Trophoblast cell (in vitro differentiated cells and primary cell): Measurements from ENCODE around the gene GPRC5A.

Experiments
- DNase-seq, 2 donors: peaks; one replicate each; pipeline ENCODE4 v3.0.0-alpha.2; 2016
- H2AFZ ChIP-seq: 2 replicates; pipeline ENCODE4 v1.6.1; 2013; ENCODE audit warnings: low read length, moderate library complexity, mild to moderate bottlenecking; ENCODE audit not compliant: insufficient read depth, poor library complexity
- H2AK5ac ChIP-seq: 2 replicates; pipeline ENCODE4 v1.6.1; 2013; ENCODE audit warnings: mild to moderate bottlenecking, low read length
- H2BK120ac ChIP-seq: 2 replicates; pipeline ENCODE4 v1.6.1; 2013; ENCODE audit warnings: low read length, mild to moderate bottlenecking, moderate library complexity; ENCODE audit not compliant: insufficient read depth, poor library complexity
- H2BK12ac ChIP-seq: 2 replicates; pipeline ENCODE4 v1.6.1; 2013; ENCODE audit warnings: mild to moderate bottlenecking, low read length, moderate library complexity
- H2BK5ac ChIP-seq: 2 replicates; pipeline ENCODE4 v1.6.1; 2013; ENCODE audit warnings: low read length, low read depth, moderate library complexity, mild to moderate bottlenecking; ENCODE audit not compliant: poor library complexity
- H3K14ac ChIP-seq: 2 replicates; pipeline ENCODE4 v1.6.1; 2013; ENCODE audit warnings: mild to moderate bottlenecking, low read length
- H3K18ac ChIP-seq: 2 replicates; pipeline ENCODE4 v1.6.1; 2013; ENCODE audit warnings: mild to moderate bottlenecking, low read length
- H3K23ac ChIP-seq: 2 replicates; pipeline ENCODE4 v1.6.1; 2013; ENCODE audit warnings: low read length
- H3K27ac ChIP-seq: 2 replicates; pipeline ENCODE4 v1.5.1; 2013; ENCODE audit warnings: low read depth, mild to moderate bottlenecking, inconsistent platforms, low read length, moderate library complexity
- H3K27me3 ChIP-seq: 2 replicates; pipeline ENCODE4 v1.6.1; 2013; ENCODE audit warnings: inconsistent platforms, mild to moderate bottlenecking, low read length, moderate library complexity; ENCODE audit not compliant: insufficient read depth
- H3K36me3 ChIP-seq, 2 experiments: 1 replicate in 1 of 2; 2 replicates in 1 of 2; pipeline ENCODE4 v1.6.1; 2013; ENCODE audit warnings: low read length in 2 of 2, mild to moderate bottlenecking in 2 of 2, moderate library complexity in 1 of 2; ENCODE audit not compliant: insufficient read depth in 2 of 2, control insufficient read depth in 1 of 2
- H3K4ac ChIP-seq: 2 replicates; pipeline ENCODE4 v1.6.1; 2013; ENCODE audit warnings: low read depth, mild to moderate bottlenecking, low read length, moderate library complexity
- H3K4me1 ChIP-seq, 2 experiments: 1 replicate in 1 of 2; 2 replicates in 1 of 2; pipeline ENCODE4 v1.6.1; 2013; ENCODE audit warnings: low read length in 2 of 2, mild to moderate bottlenecking in 2 of 2, moderate library complexity in 1 of 2; ENCODE audit not compliant: insufficient read depth in 2 of 2, control insufficient read depth in 1 of 2
- H3K4me2 ChIP-seq: 2 replicates; pipeline ENCODE4 v1.6.1; 2013; ENCODE audit warnings: inconsistent platforms, mild to moderate bottlenecking, low read length, moderate library complexity
- H3K4me3 ChIP-seq: 2 replicates; pipeline ENCODE4 v1.5.1; 2013; ENCODE audit warnings: mild to moderate bottlenecking, low read depth, low read length, inconsistent platforms
- H3K79me1 ChIP-seq: one replicate; pipeline ENCODE4 v1.6.1; 2013; ENCODE audit warnings: low read length
- H3K79me2 ChIP-seq: 2 replicates; pipeline ENCODE4 v1.6.1; 2013; ENCODE audit warnings: low read length, mild to moderate bottlenecking; ENCODE audit not compliant: control insufficient read depth, insufficient read depth, poor library complexity
- H3K9ac ChIP-seq: 2 replicates; pipeline ENCODE4 v1.6.1; 2013; ENCODE audit warnings: mild to moderate bottlenecking, low read length
- H3K9me3 ChIP-seq: 2 replicates; pipeline ENCODE4 v1.6.1; 2013; ENCODE audit warnings: low read depth, mild to moderate bottlenecking, control low read depth, inconsistent platforms, low read length; ENCODE audit not compliant: insufficient read depth
- H4K12ac ChIP-seq: 2 replicates; pipeline ENCODE4 v1.6.1; 2013; ENCODE audit warnings: low read depth, mild to moderate bottlenecking, low read length, moderate library complexity
- H4K8ac ChIP-seq: 2 replicates; pipeline ENCODE4 v1.6.1; 2013; ENCODE audit warnings: low read depth, mild to moderate bottlenecking, low read length, moderate library complexity
- H4K91ac ChIP-seq: one replicate; pipeline ENCODE4 v1.6.1; 2013; ENCODE audit warnings: low read depth, mild to moderate bottlenecking, low read length, moderate library complexity
- WGBS: extraction: QIAGEN DNeasy Blood & Tissue Kit; methylation state at CpG from one replicate; pipeline ENCODE4 v1.1.7; 2013; ENCODE audit warnings: missing lambda C conversion rate; ENCODE audit not compliant: insufficient read length, insufficient coverage; ENCODE audit errors: extremely low coverage; 5-methylcytosine and 5-hydroxymethylcytosine counted together

The GPRC5A gene

DNA sequence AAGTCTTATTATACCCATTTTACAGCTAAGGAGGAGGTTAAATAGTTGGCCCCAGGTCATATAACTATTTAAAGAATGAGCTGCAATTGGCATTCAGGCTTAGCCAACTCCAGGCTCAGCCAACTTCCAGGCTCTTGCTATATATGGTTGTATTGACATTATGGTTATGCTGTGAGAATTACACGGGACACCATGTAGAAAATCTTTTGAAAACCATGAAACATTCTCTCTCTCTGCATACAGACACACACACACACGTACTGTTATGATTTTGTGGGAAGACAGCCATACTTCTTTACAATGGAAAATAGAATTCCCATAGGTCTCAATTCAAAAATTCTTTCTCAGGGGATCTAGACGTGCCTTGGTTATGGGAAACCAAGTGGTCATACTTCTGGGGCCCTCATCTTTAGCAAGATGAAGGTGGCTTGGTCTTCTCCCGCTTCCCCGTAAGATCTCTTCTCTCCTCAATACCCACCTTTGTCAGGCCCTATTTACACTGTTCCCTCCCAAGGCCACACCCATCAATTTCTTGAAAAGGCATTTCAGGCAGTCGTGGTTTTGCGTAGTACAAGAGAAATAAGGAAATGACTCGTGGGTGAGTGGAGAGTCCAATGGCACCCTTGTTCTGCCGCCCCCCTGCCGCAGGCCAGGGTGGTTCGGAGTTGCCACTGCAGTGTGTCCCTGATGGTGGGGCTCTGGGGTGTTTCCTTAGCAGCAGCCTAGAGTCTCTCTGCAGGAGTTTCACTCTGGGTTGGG lies 10.0 kb upstream of the GPRC5A start:
- Histone ChIP-seq H3K4me1 (peaks cover 21 to 23% of the 10 kb centered on the region in 2 experiments), H3K9ac (no peak overlapping the region), H2BK12ac (peak overlapping the region; percentile 6), H2AK5ac (peak overlapping the region; percentile 6), H3K4me3 (no peak overlapping the region), H3K4ac (peak overlapping the region; percentile 1), H4K8ac (peak overlapping the region; percentile 0), H3K79me1 (peaks cover 24% of the 10 kb centered on the region), H2BK5ac (no peak overlapping the region), H3K27ac (no peak overlapping the region), H3K27me3 (no peaks in the 10 kb centered on the region), H3K18ac (peak overlapping the region; percentile 31), H2BK120ac (peak overlapping the region; percentile 28), H3K4me2 (no peak overlapping the region), H3K36me3 (no peaks in the 10 kb centered on the region), H3K79me2 (no peaks in the 10 kb centered on the region), H2AFZ (peak overlapping the region; percentile 10), H3K23ac (no peak overlapping the region), H3K9me3 (no peaks in the 10 kb centered on the region), H4K12ac (no peak overlapping the region), H4K91ac (peak overlapping the region; percentile 47), H3K14ac (peak overlapping the region; percentile 21)
- WGBS = no CpG with 5 or more reads among the region's 11 CpGs
- DNase-seq = peak in 1 of 2 donors; percentile 63

DNA sequence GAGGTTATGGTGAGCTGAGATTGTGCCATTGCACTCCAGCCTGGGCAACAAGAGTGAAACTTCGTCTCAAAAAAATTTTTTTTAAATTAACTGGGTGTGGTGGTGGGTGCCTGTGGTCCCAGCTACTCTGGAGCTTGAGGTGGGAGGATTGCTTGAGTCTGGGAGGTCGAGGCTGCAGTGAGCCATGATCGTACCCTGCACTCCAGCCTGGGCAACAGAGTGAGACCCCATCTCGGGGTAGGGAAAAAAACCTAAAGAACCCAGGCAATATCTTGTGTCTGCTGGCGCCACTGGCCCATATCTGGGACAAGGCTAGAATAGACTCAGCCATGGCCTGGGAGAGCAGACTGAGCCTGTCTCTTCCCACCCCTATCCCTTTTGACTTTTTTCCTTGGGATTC lies 9.1 kb upstream of the GPRC5A start:
- WGBS = no CpG with 5 or more reads among the region's 5 CpGs
- peak; percentile 43 to 59 for DNase-seq
- Histone ChIP-seq H3K27me3 (no peaks in the 10 kb centered on the region), H3K4me1 (peaks cover 21 to 23% of the 10 kb centered on the region in 2 experiments), H2AK5ac (peak overlapping the region; percentile 64), H2BK120ac (peak overlapping the region; percentile 65), H3K18ac (peak overlapping the region; percentile 5), H3K79me2 (no peaks in the 10 kb centered on the region), H4K91ac (peak overlapping the region; percentile 79), H4K8ac (peak overlapping the region; percentile 21), H2BK5ac (peak overlapping the region; percentile 42), H3K9me3 (no peaks in the 10 kb centered on the region), H3K4me3 (no peak overlapping the region), H3K79me1 (peaks cover 24% of the 10 kb centered on the region), H3K4ac (no peak overlapping the region), H3K4me2 (no peak overlapping the region), H3K9ac (no peak overlapping the region), H3K14ac (peak overlapping the region; percentile 81), H2BK12ac (peak overlapping the region; percentile 43), H3K36me3 (no peaks in the 10 kb centered on the region), H2AFZ (no peak overlapping the region), H3K27ac (peak overlapping the region; percentile 85), H4K12ac (no peak overlapping the region), H3K23ac (no peak overlapping the region)

DNA sequence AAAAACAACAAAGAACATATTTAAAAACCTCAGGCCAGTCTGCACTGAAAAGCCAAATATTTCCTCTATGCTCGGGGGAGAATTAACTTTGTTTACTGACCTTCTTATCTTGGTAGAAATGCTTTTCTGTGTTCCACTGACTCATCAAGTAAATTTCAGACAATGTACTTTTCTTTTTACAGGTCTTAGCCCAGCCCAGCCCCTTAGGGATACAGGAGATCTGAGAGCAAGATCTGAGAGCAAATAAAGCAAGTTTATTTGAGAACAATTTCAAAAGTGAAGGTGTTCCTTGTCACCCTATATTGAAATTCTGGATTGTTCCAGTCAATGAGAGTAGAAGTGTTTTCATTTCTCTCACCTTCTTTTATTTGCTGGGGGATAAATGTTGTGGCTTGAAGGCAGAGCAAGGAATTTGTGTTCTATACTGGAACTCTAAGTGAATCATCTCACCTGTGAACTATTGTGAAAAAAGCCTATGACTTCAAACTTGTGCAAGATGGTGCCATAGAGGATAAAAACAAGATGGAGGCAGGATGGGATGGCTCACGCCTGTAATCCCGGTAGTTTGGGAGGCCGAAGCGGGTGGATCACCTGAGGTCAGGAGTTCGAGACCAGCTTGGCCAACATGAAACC lies 7.9 kb upstream of the GPRC5A start:
- no peak overlapping the region for H3K4ac ChIP-seq
- no peak overlapping the region for H3K4me3 ChIP-seq
- peak overlapping the region; percentile 55 for H2BK12ac ChIP-seq
- H3K9ac ChIP-seq = no peak overlapping the region
- no peak overlapping the region for H2AFZ ChIP-seq
- no peak overlapping the region for H4K8ac ChIP-seq
- H3K23ac ChIP-seq = no peak overlapping the region
- H2BK5ac ChIP-seq = peak overlapping the region; percentile 58
- peak; percentile 53 to 87 for DNase-seq
- no peaks in the 10 kb centered on the region for H3K9me3 ChIP-seq
- no peak overlapping the region for H3K4me2 ChIP-seq
- H3K4me1 ChIP-seq = peaks cover 21% of the 10 kb centered on the region in 2 experiments
- H3K36me3 ChIP-seq = no peaks in the 10 kb centered on the region
- H3K27ac ChIP-seq = peak overlapping the region; percentile 85
- no peak overlapping the region for H2AK5ac ChIP-seq
- H2BK120ac ChIP-seq = peak overlapping the region; percentile 30
- H3K79me1 ChIP-seq = peaks cover 24% of the 10 kb centered on the region
- no CpG with 5 or more reads among the region's 6 CpGs for WGBS
- H3K79me2 ChIP-seq = no peaks in the 10 kb centered on the region
- no peak overlapping the region for H3K18ac ChIP-seq
- H3K27me3 ChIP-seq = no peaks in the 10 kb centered on the region
- no peak overlapping the region for H4K12ac ChIP-seq
- H3K14ac ChIP-seq = no peak overlapping the region
- no peak overlapping the region for H4K91ac ChIP-seq

DNA sequence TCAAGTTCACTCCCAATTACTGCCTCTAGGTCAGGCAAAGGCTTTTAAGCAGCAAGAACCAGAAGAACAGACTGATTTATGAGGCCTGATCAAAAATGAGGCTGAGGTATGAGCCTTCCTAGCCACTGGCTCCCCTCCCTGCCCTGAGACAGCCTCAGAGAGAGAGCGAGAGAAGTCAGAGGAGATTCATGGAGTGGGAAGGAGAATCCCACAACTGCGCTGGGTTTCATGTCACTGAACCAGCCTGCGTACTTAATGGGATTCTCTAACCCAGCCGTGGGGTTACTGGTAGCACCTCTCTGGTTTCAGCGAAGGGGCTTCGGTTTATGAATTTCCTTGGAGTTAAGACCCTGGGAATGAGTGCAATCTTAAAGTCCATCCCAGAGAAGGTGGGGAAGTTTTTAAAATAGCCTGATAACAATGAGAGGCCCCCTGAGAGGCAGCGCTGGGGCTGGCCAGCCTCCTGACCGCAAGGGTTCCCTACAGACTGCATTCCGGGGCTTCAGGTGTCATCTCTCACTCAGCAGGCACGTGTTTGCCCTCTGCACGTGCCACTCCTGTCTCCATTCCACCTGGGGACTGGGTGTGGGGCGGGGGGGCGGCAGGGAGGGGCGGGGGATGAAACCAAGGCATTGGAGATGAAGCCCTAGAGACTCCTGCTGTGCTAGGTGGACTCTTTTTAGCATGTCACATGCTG lies 6.1 kb upstream of the GPRC5A start:
- no peak overlapping the region for H3K4me2 ChIP-seq
- peak overlapping the region; percentile 35 for H2BK5ac ChIP-seq
- H3K9me3 ChIP-seq = no peaks in the 10 kb centered on the region
- H4K12ac ChIP-seq = no peak overlapping the region
- H2BK120ac ChIP-seq = peak overlapping the region; percentile 57
- H4K91ac ChIP-seq = peak overlapping the region; percentile 78
- H3K4me3 ChIP-seq = no peak overlapping the region
- H3K36me3 ChIP-seq = no peaks in the 10 kb centered on the region
- H2BK12ac ChIP-seq = peak overlapping the region; percentile 19
- DNase-seq = no peak
- H4K8ac ChIP-seq = no peak overlapping the region
- peaks cover 24 to 29% of the 10 kb centered on the region in 2 experiments for H3K4me1 ChIP-seq
- H2AK5ac ChIP-seq = no peak overlapping the region
- WGBS = no CpG with 5 or more reads among the region's 14 CpGs
- peak overlapping the region; percentile 54 for H3K27ac ChIP-seq
- no peaks in the 10 kb centered on the region for H3K27me3 ChIP-seq
- H3K4ac ChIP-seq = no peak overlapping the region
- H3K23ac ChIP-seq = no peak overlapping the region
- H3K18ac ChIP-seq = peak overlapping the region; percentile 13
- H2AFZ ChIP-seq = no peak overlapping the region
- H3K14ac ChIP-seq = peak overlapping the region; percentile 8
- no peaks in the 10 kb centered on the region for H3K79me2 ChIP-seq
- peaks cover 32% of the 10 kb centered on the region for H3K79me1 ChIP-seq
- H3K9ac ChIP-seq = no peak overlapping the region
